ENCODE measurements around the gene REEP1.
"Not testable (repeated sequence)": the region's sequence is repeated elsewhere in the genome, so short reads cannot be mapped to it uniquely, and the experiment has no call there.

REEP1 gene

DNA sequence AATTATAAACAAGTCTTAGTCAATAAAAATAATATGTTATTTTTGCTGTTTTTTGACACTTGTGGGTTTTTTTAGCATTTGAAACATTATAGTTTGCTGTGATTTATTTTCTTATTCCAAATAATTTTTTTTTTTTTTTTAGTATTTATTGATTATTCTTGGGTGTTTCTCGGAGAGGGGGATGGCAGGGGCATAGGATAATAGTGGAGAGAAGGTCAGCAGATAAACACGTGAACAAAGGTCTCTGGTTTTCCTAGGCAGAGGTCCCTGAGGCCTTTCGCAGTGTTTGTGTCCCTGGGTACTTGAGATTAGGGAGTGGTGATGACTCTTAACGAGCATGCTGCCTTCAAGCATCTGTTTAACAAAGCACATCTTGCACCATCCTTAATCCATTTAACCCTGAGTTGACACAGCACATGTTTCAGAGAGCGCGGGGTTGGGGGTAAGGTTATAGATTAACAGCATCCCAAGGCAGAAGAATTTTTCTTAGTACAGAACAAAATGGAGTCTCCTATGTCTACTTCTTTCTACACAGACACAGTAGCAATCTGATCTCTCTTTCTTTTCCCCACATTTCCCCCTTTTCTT, 8.5 kb upstream of the REEP1 start:
- not testable (repeated sequence) for DNase-seq

DNA sequence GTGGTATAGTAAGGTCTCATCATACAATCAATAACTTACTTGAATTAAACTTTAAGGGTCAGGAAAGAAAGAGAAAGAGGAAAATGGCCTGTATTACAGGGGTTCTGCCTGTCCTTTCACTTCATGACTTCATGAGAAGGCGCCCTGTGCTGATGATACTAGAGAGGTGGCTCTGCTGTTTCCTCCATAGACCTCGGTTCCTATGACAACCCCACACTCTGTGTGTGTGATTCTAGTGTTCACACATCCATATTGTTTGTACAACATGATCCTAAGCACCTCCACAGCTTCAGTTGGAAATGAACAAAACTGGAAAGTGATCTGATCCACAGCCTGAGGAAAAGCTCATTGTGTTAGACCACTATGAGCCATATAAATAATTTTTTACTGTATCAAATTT, 7.0 kb upstream of the REEP1 start:
- DNase-seq: no peak

DNA sequence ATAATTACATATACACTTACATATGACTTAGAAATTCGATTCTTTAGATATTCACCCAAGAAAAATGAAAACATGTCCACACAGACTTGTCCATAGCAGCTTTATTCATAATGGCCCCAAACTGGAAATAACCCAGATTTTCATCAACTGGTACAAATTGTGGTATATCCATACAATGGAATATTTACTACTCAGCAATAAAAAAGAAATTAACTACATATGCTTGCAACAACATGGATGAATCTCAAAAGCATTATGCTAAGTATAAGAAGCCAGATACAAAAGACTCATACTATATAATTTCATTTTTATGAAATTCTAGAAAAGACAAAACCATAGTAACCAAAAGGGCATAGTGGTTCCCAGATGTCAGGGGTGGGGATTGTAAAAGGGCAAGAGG, 5.1 kb upstream of the REEP1 start:
- no peak for DNase-seq

DNA sequence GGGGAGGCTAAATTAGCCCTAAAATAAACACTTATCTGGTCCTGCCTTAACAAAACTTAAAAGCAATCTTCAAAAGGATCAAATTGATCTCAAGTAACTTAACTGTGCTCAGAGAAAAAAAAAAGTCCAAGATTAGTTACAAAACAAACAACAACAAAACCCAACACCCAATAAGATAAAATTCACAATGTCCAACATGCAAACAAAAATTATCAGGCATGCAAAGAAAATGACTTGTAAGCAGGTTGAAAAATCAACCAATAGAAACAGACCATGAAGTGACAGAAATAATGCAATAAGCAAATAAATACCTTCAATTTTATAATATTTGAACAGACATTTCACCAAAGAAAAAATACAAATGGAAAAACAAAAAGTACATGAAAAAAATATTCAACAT, 4.0 kb upstream of the REEP1 start:
- no peak for DNase-seq

DNA sequence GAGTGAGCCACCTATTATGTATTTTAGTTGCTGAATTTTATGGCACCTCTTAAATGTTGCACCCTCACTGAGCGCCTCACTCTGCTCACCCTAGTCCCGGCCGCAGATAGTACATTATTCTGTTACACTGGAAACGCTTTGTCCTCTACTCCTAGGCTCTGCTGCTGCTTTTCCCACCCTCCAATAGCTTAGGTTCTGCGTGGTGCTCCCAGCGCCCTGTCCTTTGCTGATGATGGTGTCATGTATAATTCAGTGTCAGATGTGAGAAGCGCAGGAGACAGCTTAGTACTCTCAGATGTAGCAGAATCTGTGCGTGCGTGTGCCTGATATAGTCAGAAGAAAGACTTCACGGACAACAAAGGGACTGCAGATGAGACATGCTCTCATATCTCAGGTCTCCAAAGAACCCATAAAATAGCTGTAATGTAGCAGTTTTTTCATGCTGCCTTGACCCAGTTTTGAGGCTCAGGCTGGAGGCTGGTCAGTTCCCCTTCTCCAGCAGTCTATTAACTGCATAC, 1.4 kb upstream of the REEP1 start:
- no peak for DNase-seq

DNA sequence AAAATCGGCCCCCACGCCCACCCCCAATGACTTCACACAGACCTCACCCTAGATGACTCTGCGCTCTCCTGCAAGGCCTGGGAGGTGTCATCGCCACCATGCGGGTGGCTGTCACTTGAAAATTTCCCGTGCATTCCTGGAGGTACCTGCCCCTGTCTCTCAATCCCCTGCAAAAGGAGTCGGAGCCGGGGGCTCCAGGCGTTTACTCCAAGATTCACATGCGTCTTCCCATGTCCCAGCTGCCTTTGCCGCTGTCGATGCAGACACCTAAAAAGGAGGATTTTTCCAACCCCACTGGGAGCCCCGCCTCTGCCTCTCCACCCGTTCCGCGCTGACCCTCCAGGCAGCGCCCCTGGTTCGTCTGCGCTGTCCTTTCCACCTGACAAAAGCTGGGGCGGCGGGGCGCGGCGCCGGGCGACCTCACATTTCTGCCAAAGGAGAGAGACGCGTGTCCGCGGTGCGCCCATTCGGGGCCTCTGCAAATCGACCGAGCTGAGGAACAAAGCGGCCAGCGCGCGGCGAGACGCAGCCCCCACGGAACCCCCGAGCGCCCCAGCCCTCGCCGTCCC, 667 bp downstream of the REEP1 start:
- no peak for DNase-seq

DNA sequence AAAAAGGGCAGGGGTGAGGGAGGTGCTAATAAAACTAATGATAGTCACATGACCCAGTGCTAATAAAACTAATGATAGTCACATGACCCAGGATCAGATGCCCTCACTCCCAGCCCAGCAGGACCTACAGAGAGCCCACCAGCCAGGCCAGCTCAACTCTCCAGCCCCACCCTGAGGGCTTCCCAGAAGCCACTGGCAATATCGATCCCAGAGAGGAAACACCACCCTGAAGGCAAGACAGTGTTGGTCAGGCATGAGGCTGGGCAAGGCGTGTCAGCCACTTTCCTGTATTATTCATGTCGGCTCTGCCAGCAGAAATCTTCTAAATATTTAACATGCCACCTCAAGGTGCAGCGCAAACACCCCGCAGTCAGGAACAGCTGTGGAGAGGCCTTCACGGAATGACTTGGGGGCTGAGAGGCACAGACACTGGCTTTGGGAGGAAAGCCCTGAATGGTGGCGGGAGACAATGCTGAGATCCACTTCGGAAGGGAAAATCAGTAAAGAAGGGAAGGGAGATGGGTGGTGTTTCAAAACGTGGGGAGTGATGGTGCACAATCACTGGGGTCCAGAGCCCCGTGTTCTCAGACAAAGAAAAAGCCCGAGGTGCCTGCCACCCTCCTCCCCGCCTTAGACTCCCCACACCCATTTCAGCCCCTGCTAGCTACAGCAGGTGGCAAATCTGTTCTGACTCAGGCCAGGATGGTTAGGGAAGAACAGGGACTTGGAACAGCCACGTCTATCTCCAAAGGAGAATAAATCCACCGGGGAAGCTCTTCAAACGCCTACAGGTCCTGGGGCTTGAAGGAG, 1.4 kb downstream of the REEP1 start:
- no peak for DNase-seq

DNA sequence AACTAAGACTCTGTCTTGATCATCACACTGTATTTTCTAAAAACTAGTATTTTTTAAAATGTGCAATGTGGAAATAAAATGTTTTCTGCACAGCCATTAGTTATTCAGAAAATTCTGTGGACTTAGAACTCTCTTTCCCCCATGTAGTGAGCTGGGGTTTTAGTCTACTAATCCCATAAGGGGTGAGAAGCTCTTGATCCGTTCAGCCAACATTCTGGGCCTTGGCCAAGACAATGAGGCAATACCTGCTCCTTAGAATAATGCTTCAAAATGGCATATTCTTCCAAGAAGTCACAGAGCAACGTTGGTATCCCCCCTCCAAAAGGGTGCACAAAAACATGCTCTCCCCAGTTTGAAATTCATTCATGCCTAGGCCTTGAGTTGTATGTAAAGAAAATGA, 4.0 kb downstream of the REEP1 start:
- no peak for DNase-seq

DNA sequence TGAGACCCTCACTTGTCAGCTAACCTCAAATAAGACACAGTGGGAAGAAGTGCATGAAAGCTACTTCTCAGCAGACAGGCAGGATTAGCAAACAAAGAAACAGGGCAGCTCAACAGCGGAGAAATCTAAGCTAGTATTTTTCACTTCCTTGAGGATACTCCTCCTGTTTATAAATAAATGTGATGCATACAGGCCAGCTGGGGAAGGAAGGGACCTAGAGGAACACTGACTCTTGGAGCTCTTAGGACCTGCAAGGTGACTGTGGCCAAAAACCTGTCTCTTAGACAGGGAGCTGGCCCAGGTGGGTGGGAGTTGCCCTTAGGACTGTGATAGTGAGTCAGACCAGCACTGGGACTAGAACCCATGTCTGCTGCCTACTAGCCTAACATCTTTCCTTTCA, 4.8 kb downstream of the REEP1 start:
- no peak for DNase-seq

DNA sequence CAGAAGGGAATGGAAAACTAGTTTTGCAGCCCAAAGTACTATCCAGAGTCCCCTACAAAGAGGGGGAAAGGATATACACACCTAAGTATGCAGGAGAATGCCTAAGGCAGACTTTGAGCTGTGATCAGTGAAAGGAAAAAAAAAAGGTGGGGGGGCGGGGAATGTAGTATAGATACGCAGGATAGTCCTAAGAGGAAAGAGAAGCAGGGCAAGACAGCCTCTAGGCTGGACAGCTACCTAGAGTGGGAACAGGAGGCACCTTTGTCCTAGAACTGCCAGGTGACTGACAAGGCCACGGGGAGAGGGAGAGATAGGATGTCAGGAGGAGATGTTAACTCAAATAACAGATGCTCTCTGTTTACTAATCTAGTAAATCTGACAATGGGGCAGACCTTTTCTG, 6.0 kb downstream of the REEP1 start:
- DNase-seq: no peak

DNA sequence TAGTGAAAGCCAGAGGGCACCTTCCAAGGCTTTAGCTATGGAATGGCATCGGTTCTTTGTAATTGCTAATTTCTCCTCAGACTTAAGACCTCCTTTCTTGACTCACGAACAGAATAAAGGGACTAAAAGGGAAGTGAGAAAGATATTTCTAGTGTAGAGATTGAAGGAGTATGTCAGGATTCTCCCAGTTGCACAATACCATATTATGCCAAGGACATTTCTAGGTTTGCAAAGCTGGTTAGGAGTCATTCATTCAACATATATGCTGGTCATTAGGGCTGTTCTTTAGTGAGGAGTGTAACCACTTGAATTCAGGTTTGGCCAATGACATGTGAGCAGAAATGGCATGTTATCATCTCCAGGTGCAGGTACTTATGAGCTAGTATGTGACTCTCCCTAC, 7.4 kb downstream of the REEP1 start:
- no peak for DNase-seq

DNA sequence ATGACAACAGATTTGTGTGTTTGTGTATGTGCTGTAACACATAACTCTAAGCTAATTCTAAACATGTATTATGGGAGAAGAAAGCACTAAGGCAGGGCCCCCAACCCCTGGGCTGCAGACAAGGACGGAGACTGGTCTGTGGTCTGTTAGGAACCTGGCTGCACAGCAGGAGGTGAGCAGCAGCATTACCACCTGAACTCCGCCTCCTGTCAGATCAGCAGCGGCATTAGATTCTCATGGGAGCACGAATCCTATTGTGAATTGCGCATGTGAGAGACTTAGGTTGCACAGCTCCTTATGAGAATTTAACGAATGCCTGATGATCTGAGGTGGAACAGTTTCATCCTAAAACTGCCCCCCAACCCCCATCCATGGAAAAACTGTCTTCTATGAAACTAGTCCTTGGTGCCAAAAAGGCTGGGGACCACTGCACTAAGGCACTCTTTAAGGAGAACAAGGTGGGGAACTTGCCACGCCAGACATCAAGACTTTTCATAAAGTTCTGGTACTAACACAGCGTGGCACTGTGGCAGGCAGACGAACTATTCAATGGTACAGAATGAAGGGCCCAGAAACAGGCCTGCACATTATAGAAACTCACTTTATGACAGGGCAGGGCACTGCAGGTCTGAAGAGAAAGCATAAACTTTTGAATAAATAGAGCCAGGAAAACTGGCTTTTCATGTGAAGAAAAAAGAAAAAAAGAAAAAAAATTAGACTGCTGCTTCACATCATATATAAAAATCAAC, 14.0 kb downstream of the REEP1 start:
- DNase-seq: peak; percentile 14

DNA sequence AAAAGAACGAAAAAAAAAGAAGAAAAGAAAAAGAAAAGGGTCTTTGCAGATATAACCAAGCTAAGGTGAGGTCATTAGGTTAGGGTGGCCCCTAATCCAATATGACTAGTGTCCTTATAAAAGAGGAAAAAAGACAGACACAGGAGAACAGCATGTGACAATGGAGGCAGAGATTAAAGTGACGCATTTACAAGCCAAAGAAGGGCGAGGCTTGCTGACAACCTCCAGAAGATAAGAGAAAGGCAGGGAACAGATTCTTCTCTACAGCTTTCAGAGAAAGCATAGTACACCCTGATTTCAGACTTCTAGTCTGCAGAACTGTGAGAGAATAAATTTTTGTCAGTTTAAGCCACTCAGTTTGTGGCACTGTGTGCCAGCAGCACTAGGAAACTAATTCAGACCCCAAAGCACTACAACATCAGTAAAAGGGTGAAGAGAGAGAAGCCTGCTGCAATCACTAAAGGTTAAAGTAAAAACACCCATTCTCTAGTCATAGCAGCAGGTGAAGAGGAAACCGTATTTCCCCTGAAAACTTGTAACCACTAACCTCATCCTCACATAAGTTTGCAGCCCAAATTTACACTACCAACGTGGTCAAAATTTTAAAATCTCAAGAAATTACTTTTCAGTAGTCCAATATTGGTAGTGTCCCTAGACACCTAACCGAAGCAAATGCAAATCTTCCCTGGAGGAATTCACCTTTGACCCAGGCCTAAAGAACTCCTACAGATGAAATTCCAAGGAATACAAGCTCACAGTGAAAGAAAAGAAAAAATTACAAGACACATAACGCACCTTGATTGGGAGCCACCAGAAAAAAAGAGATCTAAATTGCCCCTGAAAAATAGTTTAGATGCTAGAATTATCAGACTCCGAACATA, 17.5 kb downstream of the REEP1 start:
- no peak for DNase-seq

DNA sequence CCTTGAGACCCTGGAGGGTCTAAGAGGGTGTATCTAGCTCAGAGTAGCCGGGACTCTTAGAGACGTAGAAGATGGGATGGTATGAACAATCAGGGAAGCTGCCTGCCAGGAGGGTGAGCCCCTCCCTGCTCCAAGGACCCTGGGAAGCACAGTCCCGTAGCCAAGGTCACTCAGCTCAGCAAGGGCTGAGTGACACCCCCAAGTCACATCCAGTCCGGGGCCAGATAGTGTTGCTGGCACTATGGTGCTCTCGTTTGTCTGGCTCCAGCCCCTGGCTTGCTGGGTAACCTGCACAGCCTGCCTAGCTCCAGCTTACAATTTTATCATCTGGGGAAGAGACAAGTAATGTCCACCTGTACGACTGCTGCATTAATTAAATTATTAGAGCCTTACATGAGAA, 22.3 kb downstream of the REEP1 start:
- DNase-seq: no peak

DNA sequence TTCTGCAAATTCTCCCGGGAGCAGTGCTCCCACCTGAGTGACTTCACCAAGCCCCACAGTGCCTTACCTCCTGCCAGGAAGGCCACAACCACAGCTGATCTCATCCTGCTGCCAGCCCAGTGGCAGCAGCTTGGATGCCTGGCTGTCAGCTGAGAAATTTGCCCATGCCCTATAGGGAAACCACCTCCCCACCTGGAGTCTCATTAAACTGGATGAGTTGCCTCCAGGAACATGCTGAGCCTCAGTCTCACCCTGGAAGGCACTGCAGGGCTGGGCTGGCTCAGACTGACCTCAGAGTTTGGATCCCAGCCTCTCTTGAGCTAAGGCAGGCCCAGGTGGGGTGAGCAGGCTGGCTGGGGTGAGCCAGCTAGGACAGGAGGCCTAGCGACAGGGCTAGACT, 23.3 kb downstream of the REEP1 start:
- DNase-seq: no peak

DNA sequence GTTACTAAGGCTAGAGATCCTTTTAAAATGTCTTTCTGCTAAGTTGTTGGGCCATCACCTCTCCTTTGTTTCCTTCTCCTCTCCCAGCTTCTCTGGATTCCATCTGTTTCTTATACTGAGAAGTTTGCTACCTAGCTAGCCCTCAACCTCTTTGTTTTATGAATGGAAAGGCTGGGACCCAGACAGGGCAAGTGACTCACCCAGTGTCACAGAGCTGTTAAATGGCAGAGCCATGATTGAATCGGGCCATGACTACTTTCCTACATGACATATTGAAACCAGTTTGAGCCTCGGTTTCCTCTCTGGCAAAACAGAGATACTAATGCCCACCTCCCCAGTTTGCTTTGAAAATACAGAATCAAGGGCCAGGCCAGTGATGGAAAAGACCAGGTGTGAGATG, 24.1 kb downstream of the REEP1 start:
- no peak for DNase-seq

DNA sequence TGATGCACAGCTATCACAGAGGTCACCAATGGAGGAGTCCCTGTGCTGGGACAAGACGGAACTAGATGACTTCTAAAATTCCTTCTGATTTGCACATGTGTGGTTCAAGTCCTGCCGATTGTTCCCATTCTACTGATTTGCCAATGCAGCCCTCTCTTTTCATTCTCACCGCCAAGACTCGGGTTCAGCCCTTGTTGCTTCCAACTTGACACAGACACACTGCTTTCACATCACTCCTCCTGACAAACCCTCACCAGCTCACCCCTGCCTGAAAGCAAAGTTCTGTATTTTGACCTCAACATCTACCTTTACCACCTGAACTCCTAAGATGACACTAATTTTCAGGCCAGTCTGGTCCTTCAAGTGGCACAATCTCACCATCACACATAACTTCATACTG, 25.5 kb downstream of the REEP1 start:
- DNase-seq: no peak

DNA sequence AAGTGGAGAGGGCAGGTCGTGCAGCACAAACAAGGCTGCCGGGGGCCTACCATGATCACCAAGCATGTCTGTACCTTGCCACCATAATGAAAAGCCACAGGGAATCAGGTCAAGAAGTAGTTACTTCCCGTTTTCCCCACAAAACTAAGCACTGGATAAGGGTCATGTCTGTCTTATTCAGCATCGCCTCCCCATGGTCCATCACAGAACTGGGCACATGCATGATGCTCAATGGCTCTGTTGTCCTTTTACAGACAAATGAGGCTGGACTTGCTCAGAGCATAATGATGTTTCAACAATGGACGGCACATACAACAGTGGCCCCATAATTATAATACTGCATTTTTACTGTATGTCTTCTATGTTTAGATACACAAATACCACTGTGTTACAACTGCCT, 27.5 kb downstream of the REEP1 start:
- no peak for DNase-seq

DNA sequence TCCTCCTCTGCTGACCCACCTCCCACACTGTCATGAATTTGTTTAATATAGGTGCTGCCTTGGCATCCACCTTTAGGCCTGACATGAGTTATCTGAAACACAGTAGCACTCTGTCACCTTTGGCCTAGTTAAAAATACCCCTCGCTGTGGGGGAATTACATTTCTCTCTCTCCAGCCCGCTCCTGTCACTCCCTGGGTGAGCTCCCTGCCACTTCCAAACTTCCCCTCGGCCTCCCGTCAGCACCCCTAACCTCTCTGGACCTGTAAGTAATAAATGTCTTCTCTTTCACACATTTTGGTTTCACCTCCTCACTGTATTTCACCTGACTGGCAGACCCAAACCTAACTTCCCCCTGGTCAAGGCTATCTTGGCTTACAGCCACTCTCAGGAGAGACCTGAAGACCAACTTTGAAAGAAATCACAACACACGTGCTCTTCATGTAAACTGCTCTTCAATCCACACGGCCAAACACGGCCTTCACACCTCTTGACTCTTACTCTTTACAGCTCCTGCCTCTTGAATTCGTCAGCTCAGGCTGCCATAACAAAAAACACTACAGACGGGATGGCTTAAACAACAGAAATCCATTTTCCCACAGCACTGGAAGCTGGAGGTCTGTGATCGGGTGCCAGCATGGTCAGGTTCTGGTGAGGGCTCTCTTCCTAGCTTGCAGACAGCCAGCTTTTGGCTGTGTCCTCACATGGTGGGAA, 28.3 kb downstream of the REEP1 start:
- no peak for DNase-seq

DNA sequence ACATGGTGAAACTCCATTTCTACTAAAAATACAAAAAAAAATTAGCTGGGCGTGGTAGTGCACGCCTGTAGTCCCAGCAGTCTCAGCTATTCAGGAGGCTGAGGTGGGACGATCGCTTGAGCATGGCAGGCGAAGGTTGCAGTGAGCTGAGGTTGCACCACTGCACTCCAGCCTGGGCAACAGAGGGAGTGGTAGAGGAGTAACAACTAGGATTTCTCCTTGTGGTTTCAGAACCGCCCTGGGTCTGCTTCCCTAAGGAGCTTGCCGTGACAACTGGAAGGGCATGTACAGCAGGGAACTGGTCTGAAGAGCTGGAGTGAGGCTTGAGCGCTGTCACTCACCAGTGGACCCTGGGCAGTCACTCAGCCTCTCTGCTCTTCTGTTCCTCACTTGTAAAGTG, 29.1 kb downstream of the REEP1 start:
- DNase-seq: no peak

DNA sequence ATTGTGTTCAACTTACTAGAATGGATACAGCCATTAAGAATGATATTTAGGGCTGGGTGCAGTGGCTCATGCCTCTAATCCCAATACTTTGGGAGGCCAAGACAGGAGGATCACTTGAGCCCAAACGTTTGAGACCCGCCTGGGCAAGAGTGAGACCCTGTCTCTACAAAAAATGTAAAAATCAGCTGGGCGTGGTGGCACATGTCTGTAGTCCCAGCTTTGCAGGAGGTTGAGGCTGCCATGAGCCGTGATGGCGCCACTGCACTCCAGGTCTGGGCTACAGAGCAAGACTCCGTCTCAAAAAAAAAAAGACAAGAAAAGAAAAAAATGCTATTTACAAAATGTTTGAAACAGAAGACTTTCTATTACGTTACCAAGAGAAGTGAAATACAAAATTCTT, 30.0 kb downstream of the REEP1 start:
- no peak for DNase-seq

DNA sequence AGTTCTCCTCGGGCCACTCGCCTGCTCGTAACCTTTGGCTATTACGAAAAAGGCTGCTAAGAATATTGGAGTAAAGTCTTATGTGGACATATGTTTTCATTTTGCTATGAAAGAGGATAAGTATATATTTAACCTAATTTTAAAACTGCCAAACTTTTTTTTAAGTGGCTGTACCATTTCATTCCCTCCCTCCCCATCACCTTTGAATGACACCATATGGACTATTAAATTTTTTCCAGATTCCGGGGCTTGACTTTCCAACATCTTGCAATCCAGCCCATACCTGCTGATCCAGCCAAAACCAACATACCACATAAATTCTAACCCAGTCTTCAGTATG, 31.5 kb downstream of the REEP1 start:
- no peak for DNase-seq
